Raji (cell line): ENCODE data around the gene APOB.

Experiments
- POLR2A ChIP-seq: IDR thresholded peaks from 2 replicates; pipeline ENCODE4 v1.6.1; 2011; ENCODE audit warnings: low read depth, low read length, control low read depth; ENCODE audit not compliant: insufficient read depth

APOB gene

GRCh38 chr2:21019678-21020021 is 24.2 kb downstream of the APOB start:
- TF ChIP-seq POLR2A = no peak

GRCh38 chr2:21019000-21019677 is 24.7 kb downstream of the APOB start:
- no peak for TF ChIP-seq POLR2A

GRCh38 chr2:21018290-21018689 is 25.6 kb downstream of the APOB start:
- no peak for TF ChIP-seq POLR2A

GRCh38 chr2:21017748-21018276 is 26.1 kb downstream of the APOB start:
- TF ChIP-seq POLR2A = no peak

- TF ChIP-seq POLR2A = no peak
Observed at GRCh38 chr2:21015281-21015645, 28.6 kb downstream of the APOB start.

- no peak for TF ChIP-seq POLR2A
Observed at GRCh38 chr2:21014364-21015280, 29.3 kb downstream of the APOB start.

- TF ChIP-seq POLR2A = no peak
Observed at GRCh38 chr2:21013043-21013816, 30.6 kb downstream of the APOB start.

- no peak for TF ChIP-seq POLR2A
Observed at GRCh38 chr2:21012557-21012937, 31.3 kb downstream of the APOB start.

- no peak for TF ChIP-seq POLR2A
Observed at GRCh38 chr2:21011876-21012556, 31.9 kb downstream of the APOB start.

- no peak for TF ChIP-seq POLR2A
Observed at GRCh38 chr2:21011453-21011852, 32.4 kb downstream of the APOB start.

- TF ChIP-seq POLR2A = no peak
Observed at GRCh38 chr2:21010813-21011439, 32.9 kb downstream of the APOB start.

GRCh38 chr2:21009662-21010225 is 34.1 kb downstream of the APOB start:
- no peak for TF ChIP-seq POLR2A

- no peak for TF ChIP-seq POLR2A
Observed at GRCh38 chr2:21008790-21009661, 34.8 kb downstream of the APOB start.

- TF ChIP-seq POLR2A = no peak
Observed at GRCh38 chr2:21008014-21008789, 35.7 kb downstream of the APOB start.
